ENCODE measurements around the gene ANKRD52. TPM values are rescaled to one million over a fixed set of nuclear protein-coding genes. Genes with fewer than 3 reads are reported as not detected.

The ANKRD52 gene
- total RNA-seq = 9.3 and 13.0 TPM in 2 replicates

GRCh38 chr12:56258068-56258819, at the start of gene ANKRD52:
TSS of gene ANKRD52 (minus strand) at chr12:56258384. CDS start at chr12:56258269, 115 bp downstream.

GRCh38 chr12:56299853-56300643, 41.9 kb upstream of the ANKRD52 start, which contains the start of gene CS:
TSS of gene CS (minus strand) at chr12:56300330. CDS start at chr12:56300201, 129 bp downstream.

GRCh38 chr12:56266693-56267442, 8.7 kb upstream of the ANKRD52 start, which contains the start of gene COQ10A:
TSS of gene COQ10A (plus strand) at chr12:56266942. CDS start at chr12:56267119, 177 bp downstream.

GRCh38 chr12:56229916-56230431, 28.2 kb downstream of the ANKRD52 start, which contains the start of gene SLC39A5:
TSS of gene SLC39A5 (plus strand) at chr12:56230051. CDS start at chr12:56231275, 1,224 bp downstream.

GRCh38 chr12:56224102-56224701, 34.0 kb downstream of the ANKRD52 start, which contains the start of gene NABP2:
TSS of gene NABP2 (plus strand) at chr12:56224342. CDS start at chr12:56224857, 515 bp downstream.

GRCh38 chr12:56221757-56222530, 36.2 kb downstream of the ANKRD52 start, which contains the start of gene RNF41:
TSS of gene RNF41 (minus strand) at chr12:56221922. CDS start at chr12:56214047, 7,875 bp downstream.

GRCh38 chr12:56189099-56189917, 68.9 kb downstream of the ANKRD52 start, which contains the start of gene SMARCC2:
TSS of gene SMARCC2 (minus strand) at chr12:56189483. CDS start at chr12:56189461, 22 bp downstream.

Other genes with a start within 250 kb of the ANKRD52 start
- gene IKZF4, start 237.3 kb downstream of the ANKRD52 start, total RNA-seq = 0.65 and 0.76 TPM in 2 replicates
- gene RPS26, start 216.5 kb downstream of the ANKRD52 start, total RNA-seq = 189 and 710 TPM in 2 replicates
- gene ERBB3, start 178.2 kb downstream of the ANKRD52 start, total RNA-seq = not detected in 2 replicates
- gene PA2G4, start 153.8 kb downstream of the ANKRD52 start, total RNA-seq = 220 and 288 TPM in 2 replicates
- 1,044 and 2,932 TPM in 2 replicates for gene RPL41, start 141.8 kb downstream of the ANKRD52 start, total RNA-seq
- 4.5 and 6.5 TPM in 2 replicates for gene ZC3H10, start 140.1 kb downstream of the ANKRD52 start, total RNA-seq
- gene ESYT1, start 130.1 kb downstream of the ANKRD52 start, total RNA-seq = 219 and 238 TPM in 2 replicates
- 67.9 and 81.5 TPM in 2 replicates for gene MYL6B, start 105.8 kb downstream of the ANKRD52 start, total RNA-seq
- gene MYL6, start 100.0 kb downstream of the ANKRD52 start, total RNA-seq = 3,195 and 3,406 TPM in 2 replicates
- gene SMARCC2, start 68.9 kb downstream of the ANKRD52 start, total RNA-seq = 39.0 and 45.4 TPM in 2 replicates
- 121 and 157 TPM in 2 replicates for gene RNF41, start 36.5 kb downstream of the ANKRD52 start, total RNA-seq
- 28.3 and 31.5 TPM in 2 replicates for gene NABP2, start 34.0 kb downstream of the ANKRD52 start, total RNA-seq
- not detected in 2 replicates for gene SLC39A5, start 28.3 kb downstream of the ANKRD52 start, total RNA-seq
- 9.1 and 13.2 TPM in 2 replicates for gene COQ10A, start 8.6 kb upstream of the ANKRD52 start, total RNA-seq
- gene CS, start 41.9 kb upstream of the ANKRD52 start, total RNA-seq = 122 and 135 TPM in 2 replicates
- gene CNPY2, start 57.6 kb upstream of the ANKRD52 start, total RNA-seq = 143 and 145 TPM in 2 replicates
- 4.9 and 14.9 TPM in 2 replicates for gene PAN2, start 75.6 kb upstream of the ANKRD52 start, total RNA-seq
- gene IL23A, start 80.5 kb upstream of the ANKRD52 start, total RNA-seq = 0.32 TPM in 1 of 2 replicates, not detected in the other
- 83.2 and 175 TPM in 2 replicates for gene STAT2, start 101.7 kb upstream of the ANKRD52 start, total RNA-seq
- not detected in 2 replicates for gene APOF, start 104.5 kb upstream of the ANKRD52 start, total RNA-seq
- 10.7 and 17.3 TPM in 2 replicates for gene TIMELESS, start 191.0 kb upstream of the ANKRD52 start, total RNA-seq
- gene MIP, start 196.3 kb upstream of the ANKRD52 start, total RNA-seq = not detected in 2 replicates
- gene SPRYD4, start 210.2 kb upstream of the ANKRD52 start, total RNA-seq = 1.3 and 2.1 TPM in 2 replicates
- not detected in 2 replicates for gene GLS2, start 229.8 kb upstream of the ANKRD52 start, total RNA-seq